GM18502 (cell line): ENCODE results near the gene CUEDC1.

Experiments
- ATAC-seq: cut with Tn5 transposase; IDR thresholded peaks from one replicate; pipeline ENCODE4 v1.9.1; 2021; ENCODE audit warnings: mild to moderate bottlenecking; ENCODE audit not compliant: unreplicated experiment, poor library complexity

CUEDC1 gene

DNA sequence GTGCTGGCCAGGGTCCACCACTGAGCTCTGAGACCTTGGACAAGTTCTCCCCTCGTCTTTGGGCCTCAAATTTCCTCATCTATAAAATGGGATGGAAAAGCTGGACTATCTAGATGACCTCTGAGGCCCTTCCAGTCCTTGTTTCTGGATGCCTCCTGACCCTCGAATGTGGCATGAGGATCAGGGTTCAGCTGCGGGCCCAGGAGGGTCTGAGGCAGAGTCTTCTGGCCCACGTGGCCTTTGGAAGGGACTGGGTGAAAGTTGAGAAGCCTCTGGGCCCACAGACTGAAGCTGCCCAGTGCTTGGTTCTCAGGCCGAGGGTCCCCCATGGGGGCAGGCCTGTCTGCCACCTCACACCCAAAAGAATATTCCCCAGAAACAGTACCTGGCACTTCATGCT, 88.5 kb downstream of the CUEDC1 start:
- ATAC-seq = no peak

DNA sequence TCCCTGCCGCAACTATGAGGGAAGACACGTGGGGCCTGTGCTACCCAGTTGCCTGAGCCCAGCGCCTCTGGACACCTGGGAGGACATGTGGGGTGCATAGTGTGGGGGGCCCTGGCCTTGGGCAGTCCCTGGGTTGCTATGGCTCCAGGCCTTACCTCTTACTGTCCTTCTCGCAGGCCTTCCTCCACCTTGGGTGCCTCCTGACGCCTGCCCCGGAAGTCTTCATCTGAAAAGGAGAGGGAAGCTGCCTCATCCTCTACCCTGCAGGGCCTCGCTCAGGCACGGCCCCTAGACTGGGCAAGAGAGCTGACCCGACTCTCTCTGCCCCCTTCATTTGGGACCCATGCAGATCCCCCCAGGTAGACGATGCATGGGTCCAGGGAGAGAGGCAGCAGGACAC, 88.9 kb downstream of the CUEDC1 start:
- ATAC-seq = no peak

DNA sequence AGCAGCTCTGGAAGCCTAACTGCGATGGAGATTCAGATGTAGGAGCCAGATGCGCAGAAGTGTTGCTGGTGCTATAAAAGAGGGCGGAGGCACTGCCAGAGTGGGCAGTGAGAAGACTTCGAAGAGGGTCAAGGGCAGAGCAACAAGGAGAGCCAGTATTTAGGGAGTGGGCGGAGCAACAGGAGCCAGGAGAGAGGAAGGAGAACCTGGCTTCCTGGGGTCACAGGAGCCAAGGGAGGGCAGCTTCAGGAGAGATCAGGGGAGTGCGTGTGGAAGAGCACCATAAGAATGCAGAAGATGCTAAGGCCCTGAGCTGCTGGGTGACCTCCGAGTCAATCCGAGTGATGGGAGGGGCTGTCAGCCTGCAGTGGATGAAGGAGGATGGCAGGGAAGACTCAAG, 90.9 kb downstream of the CUEDC1 start:
- no peak for ATAC-seq

DNA sequence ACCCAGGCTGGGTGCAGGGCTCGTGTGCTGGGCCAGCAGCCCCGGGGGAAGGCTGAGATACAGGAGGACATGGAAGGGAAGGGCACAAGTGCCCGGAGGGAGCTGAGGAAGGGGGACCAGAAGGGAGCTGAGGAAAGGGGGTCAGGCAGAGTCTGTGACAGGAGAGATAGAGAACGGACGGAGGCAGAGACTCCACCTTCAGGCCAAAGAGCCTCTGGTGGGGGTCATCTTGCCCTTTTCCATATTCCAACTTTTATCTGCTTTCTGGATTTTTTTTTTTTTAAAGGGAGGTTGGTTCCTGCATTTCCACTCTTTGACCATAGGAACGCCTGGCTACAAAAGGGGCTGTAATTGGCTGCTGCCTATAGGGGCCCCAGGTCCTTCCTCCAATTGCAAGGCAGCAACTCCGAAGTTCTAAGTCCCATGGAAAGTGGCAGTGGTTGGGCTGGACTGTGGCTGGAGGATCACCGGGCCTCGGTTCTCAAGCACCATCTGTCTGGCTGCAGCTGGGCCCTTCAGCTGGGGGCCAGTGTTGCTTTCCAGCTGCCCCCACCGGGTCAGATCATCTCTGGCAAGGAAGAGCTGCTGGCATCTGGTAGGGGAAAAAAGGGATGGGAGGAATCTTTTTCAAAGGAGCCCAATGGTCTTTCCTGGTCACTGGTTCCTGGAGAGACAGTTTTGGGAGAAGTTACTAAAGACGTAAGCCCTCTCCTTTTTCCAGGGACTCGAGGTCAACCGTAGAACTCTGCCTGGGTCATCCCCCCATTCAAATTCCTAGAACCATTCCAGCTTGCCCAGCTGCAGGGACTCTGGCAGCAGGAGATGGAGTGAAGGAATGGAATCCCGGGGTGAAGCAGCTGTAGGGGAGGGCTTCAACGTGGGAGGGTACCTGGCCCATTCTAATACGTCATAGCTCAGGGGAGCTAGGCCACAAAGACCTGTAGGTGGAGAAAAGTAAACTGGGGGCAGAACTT, 92.2 kb downstream of the CUEDC1 start:
- no peak for ATAC-seq

DNA sequence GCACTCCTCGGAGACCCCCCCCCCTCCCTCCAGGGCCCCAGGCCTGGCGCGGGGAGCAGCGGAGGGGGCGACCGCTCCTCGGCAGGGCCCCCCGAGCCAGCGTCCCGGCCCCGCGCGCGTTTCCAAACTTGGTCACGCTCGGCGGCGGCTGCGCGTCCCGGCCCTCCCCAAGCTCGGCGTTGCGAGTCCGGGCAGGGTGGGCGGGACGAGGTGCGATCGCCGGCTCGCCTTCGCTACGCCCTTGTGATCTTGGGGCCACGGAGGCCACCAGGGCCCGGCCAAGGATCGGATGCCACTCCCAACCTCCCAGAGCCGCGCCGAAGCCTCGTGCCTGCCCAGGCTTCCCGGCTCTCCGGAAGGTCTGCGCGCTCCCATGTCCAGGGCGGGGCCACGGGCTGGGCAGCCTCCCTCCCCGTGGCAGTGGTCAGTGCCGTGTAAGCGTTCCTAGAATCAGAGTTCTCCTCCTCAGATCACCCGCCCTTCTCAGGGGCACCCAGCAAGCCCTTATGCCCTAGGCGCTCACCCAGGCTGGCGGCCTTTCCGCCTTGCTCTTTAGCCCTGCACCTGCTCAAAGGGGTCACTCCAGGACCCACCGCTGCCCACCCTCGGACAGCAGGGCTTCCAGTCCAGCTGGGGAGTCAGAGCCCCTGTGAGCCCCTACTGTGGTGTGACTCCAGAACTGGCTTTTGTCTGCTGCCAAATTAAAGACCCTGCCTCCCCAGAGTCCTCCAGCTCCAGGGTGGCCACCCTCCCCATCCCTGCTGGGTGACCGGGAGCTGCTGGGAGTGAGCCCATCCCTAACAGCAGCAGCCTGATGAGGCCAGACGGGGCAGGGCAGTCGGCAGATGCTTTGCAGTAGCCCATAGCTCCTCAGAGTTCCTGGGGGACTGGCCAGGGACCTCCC, 93.2 kb downstream of the CUEDC1 start:
- ATAC-seq = no peak

DNA sequence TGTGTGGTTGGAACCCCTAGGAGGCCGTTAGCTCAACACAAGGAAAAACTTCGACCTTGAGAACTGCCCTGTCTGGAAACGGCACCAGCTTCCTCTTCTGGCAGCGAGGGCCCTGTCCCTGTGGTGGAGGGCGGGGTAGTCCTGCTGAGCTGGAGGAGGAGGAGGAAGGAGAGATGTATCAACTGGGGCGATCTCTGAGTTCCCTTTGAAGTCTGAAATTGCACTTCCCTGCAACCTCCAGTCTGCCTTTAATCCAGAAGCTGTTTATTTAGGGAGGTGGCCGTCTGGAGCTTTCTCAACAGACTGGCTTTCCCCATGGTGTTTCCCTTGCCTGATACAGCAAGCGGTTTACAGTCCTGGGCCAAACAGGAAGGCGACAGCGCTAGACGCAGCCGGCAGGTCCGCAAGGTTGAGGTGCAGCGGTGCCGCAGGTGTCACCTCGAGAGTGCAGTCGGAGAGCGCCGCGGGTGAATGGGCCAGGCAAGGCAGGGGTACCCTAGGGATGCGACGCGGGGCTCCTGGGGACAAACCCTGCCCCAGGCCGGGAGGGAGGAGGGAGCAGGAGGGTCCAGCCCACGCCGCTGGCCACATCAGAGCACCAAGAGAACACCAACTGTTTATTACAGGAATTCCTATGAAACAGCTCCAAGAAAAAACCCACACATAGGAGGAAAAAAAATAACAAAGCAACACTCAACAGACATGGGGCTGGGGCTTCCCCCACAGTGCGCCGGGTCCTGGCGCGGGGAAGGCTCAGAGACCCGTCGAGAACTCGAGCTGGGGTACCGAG, 94.0 kb downstream of the CUEDC1 start:
- ATAC-seq = no peak

DNA sequence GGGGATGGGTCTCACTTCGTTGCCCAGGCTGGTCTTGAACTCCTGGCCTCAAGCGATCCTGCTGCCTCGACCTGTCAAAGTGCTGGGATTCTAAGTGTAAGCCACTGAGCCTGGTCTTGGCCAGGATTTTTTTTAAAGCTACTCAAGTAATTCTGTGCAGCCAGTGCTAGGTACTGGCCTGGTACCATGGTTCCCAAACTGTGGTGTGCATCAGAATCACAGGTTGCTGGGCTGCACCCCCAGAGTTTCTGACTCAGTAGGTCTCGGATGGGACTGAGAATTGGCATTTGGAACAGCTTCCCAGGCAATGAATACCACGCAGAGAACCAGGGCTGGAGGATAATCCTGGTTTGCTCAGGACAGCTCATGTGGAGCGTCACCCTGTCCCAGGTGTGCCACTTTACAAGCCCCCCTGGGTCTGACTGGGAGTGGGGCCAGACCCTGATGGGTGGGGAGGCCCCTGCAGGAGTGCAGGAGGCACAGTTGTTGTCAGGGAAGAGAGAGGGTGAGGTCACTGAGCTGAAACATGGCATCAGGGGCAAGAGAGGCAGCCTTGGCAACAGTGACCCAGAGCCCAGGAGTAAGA, 94.7 kb downstream of the CUEDC1 start:
- ATAC-seq = no peak

DNA sequence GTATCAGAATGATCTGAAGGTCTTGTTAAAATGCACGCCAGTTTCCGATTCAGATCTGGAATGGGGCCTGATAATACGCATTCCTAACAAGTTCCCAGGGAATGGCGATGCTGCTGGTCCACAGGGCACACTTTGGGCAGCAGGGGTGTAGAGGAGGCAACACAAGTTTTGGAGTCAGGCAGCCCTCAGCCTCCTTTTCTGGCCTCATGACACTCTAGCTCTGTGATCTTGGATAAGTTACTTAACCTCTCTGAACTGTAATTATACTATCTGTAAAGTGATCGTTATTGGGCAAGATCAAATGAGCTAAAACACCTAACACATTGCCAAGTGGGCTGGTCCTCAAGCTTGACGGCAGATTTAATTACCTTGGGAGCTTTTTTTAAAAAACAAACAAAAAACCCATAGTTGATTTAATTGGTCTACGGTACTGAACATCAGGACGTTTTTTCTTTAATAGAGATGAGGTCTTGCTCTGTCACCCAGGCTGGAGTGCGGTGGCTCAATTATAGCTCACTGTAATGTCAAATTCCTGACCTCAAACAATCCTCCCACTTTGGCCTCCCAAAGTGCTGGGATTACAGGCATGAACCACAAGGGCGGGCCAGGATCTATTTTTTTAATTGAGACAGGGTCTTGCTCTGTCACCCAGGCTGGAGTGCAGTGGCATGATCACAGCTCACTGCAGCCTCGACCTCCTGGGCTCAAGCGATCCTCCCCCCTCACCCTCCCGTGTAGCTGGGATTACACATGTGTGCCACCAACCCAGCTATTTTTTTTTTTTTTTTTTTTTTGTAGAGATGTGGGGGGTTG, 95.4 kb downstream of the CUEDC1 start:
- no peak for ATAC-seq

DNA sequence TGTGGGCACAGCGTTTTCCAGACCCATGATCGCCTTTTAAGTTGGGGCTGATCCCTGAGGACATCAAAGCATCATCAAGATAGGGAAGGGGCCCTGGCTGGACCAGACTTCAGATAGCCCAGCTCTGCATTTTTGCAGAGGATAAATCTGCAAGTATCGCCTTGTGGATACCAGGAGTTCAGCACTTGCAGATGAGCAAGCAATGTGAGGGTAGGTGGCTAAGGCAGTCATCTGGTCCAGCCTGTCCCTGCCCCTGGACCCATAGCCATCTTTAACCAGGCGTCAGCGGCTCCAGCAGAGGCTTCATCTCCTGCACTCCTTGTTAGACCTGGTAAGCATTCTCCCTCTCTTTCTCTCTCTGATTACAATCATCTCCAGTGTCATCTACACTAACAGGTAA, 96.4 kb downstream of the CUEDC1 start:
- no peak for ATAC-seq

DNA sequence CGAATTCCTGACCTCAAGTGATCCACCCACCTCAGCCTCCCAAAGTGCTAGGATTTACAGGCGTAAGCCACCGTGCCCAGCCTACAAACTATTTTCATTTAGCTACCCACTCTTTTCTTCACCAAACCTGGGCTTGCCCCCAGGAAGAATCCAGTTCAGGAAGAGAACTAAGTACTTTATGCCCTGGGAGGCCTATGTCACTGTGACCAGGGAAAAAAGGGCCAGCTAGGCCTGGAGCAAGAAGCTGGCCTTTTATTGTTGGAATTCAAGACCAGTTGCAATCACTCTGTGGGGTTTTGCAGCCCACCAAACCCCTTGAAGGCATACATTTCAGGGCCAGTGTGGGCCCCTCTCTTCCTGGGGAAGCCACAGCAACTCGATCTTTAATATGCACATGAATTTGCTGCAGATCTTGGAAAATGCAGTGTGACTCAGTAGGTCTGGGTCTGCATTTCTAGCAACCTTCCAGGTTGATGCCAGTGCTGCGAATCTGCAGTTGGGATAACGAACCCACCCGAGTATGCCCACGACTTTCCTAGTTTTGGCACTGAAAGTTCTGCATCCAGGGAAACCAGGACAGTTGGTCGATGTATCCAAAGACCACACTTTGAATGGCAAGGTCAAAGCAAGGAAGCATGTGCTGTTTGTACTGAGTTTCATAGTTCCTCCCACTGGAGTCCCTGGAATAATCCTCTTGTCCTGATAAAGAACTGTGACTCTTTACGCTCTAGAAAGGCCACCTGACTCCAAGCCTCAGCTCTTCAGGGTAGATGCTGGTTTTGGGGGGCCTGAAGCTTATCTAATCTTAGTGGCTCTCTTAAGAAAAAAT, 98.2 kb downstream of the CUEDC1 start:
- ATAC-seq = no peak

DNA sequence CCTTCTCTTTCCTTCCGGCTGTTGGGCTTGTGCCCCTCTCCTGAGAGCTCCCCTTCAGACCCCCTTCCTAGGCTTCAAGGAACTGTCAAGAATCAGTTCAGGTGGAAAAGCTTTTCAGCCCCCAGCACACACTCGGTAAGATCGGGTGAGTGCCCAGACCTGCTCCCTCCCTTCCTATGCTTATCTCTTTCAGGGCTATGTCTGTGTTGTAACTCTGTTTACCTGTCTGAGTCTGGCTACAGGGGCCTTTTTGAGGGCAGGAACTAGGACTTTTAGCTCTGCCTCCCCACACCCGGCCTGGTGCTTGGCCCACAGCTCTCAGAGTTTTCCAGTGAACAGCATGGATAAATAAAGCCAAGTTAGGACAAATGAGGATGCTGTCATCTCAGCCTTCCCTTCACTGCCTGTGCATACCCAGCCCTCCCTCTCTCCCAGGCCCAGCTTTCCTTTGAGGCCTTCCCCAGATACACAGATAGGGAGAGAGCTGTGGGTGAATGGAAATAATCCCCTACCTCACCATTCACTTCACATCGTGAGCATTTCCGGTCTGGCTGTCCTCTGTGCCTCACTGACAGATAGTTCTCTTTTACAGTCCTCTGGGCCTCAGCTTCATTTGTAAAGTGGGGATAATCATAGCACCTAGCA, 99.7 kb downstream of the CUEDC1 start:
- ATAC-seq = no peak

DNA sequence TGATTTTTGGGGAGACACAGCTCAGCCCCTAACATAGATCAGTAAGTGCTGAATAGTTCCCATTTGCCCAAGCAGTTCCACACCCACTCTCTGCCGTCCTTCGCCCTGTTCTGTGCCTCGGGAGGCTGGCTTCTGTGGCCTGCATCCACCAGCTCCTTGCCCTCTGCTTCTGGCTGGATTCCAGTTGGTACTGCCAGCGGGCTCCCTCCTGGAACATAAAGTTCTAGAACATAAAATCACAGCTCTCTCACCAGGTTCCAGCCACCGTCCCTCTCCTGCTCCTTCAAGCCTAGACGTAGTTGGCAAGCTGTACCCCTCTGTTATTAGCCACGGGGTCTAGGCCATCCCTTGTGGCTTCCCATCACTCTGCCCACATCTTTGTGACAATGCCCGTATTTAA, 101.5 kb downstream of the CUEDC1 start:
- no peak for ATAC-seq

DNA sequence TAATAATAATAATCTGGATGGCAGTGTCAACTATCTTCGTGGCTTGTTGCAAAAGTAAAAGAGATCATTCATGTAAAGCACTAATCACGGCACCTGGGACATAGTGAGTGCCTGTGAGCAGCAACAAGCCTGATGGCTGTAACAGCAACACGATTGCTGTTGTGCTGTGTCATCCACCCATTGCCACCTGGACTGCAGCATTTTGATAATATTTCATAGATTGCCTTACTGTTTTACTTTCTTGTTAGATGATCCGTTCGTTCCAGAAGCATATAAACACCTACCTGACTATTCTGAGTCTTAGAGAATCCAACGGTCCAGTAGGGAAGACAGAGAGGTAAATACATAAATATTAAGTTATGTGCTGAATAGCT, 102.3 kb downstream of the CUEDC1 start:
- no peak for ATAC-seq

DNA sequence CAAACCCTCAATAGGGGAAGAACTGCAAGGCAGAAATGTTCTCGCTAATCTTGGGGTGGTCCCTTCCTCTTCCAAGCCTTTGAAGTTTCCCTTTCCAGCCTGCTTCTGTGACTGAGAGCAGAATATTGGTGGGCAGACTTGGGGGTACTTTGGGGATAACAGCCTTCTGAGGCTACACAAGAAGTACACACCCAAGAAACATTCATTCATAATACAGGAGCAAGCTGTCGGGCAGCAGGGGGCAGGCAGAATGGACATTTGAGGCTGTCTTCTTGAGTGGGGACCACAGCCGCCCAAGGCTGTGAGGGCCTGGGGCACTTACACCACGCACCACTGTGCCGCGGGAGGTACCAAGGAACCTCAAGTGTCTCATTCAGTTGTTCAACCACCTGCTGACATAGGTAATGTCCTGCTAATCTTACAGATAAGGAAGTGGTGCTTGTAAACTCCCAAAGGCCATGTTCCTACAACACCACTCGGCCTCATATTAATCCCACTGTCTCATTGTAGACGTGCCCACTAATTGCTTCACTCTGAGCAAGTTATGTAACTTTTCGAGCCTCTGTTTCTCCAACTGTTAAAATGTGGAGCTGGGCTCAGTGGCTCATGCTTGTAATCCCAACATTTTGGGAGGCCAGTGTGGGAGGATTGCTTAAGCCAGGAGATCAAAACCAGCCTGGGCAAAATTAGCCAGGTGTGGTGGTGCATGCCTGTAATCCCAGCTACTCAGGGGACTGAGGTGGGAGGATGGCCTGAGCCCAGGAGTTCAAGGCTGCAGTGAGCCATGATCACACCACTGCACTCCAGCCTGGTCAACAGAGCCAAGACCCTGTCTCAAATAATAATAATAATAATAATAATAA, 102.9 kb downstream of the CUEDC1 start:
- ATAC-seq = no peak

DNA sequence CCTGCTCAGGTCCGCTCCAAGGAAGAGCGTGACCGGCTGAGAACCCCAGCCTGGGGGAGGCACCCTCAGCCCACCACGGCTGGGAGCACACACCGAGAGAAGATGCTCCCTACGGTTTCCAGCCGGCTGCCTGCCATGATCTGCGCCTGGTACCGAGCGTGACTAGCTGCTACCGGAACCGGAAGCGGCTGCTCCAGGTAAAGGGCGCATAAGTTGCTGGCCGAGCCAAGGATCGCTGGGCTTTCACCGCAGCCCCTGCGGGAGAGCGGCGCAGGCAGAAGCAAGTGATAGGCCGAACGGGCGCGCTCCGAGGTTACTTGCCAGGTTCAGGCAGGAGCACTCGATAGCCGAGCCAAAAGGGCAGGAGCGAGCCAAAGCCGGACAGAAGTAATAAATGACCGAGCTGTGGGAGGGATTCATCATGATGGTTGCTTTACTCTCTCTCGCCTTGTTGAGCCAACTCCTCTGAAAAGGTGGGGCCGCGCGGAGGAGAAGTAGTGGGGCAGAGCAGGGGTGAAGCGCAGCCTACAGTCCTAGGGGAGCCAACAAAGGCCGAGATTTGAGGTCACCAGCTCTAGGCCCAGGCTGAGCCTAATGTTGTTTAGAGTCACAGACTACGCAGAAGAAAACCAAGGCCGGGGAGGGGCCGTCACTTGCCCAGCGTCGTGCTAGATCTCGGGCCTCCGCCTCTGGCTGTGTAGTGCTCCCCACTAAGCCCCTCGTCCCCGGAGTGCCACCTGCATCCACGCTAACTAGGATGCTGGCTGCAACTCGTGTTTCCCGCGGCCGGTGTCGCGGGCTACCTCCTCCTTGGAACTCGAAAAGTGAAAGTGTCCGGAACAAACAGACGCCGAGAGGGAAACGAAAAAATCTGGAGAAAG, 105.1 kb downstream of the CUEDC1 start, which contains the start of gene MRPS23:
MRPS23 (minus strand) TSS at position 171 of the 881 bp plus-strand sequence; CDS start at position 137, 34 bp downstream.
- peak; percentile 92 for ATAC-seq
